KOPT-K1 (cell line): Measurements from ENCODE around the gene NADK.
"Not testable (repeated sequence)": the region's sequence is repeated elsewhere in the genome, so short reads cannot be mapped to it uniquely, and the experiment has no call there.

Experiments
- H3K27ac ChIP-seq: fragments of 200-600 bp; sonication (generic); 2 replicates; pipeline ENCODE4 v1.5.1; 2016; ENCODE audit warnings: antibody characterized with exemption, mild to moderate bottlenecking, low read depth, low read length; ENCODE audit not compliant: poor library complexity, severe bottlenecking
- H3K36me3 ChIP-seq: fragments of 200-600 bp; sonication (generic); 2 replicates; pipeline ENCODE4 v1.5.1; 2017; ENCODE audit warnings: antibody characterized with exemption, mild to moderate bottlenecking, low read length, moderate library complexity; ENCODE audit not compliant: insufficient read depth
- H3K9me3 ChIP-seq: fragments of 200-600 bp; sonication (generic); 2 replicates; pipeline ENCODE4 v1.5.1; 2017; ENCODE audit warnings: antibody characterized with exemption, low read length, mild to moderate bottlenecking; ENCODE audit not compliant: insufficient read depth, poor library complexity, severe bottlenecking

NADK gene

GRCh38 chr1:1724035-1724864 is 54.0 kb downstream of the NADK start, which contains the start of gene CDK11A:
CDK11A (minus strand) TSS chr1:1724357; CDS start chr1:1722818, 1,539 bp downstream.
- not testable (repeated sequence) for H3K9me3 ChIP-seq
- H3K36me3 ChIP-seq = peaks cover 31% of the 10 kb centered on the region
- H3K27ac ChIP-seq = peak within 1 kb of the TSS; percentile 59

GRCh38 chr1:1721201-1721600 is 57.1 kb downstream of the NADK start:
- H3K9me3 ChIP-seq = no peaks in the 10 kb centered on the region
- H3K36me3 ChIP-seq = peaks cover 54% of the 10 kb centered on the region
- no peak overlapping the region for H3K27ac ChIP-seq

- not testable (repeated sequence) for H3K9me3 ChIP-seq, H3K27ac ChIP-seq
- H3K36me3 ChIP-seq = peaks cover 62% of the 10 kb centered on the region
Observed at GRCh38 chr1:1715109-1715883, 63.0 kb downstream of the NADK start.

GRCh38 chr1:1707897-1708296 is 70.4 kb downstream of the NADK start:
- H3K9me3 ChIP-seq, H3K27ac ChIP-seq: not testable (repeated sequence)
- peaks cover 14% of the 10 kb centered on the region; the same call in 1 of the 2 replicates for H3K36me3 ChIP-seq

- H3K27ac ChIP-seq, H3K9me3 ChIP-seq: not testable (repeated sequence)
- peaks cover 14% of the 10 kb centered on the region; the same call in 1 of the 2 replicates for H3K36me3 ChIP-seq
Observed at GRCh38 chr1:1707241-1707640, 71.0 kb downstream of the NADK start.

GRCh38 chr1:1705623-1706022 is 72.6 kb downstream of the NADK start:
- H3K27ac ChIP-seq, H3K9me3 ChIP-seq: not testable (repeated sequence)
- peaks cover 14% of the 10 kb centered on the region; the same call in 1 of the 2 replicates for H3K36me3 ChIP-seq

- H3K27ac ChIP-seq, H3K9me3 ChIP-seq: not testable (repeated sequence)
- H3K36me3 ChIP-seq = peaks cover 14% of the 10 kb centered on the region; the same call in 1 of the 2 replicates
Observed at GRCh38 chr1:1704284-1704957, 73.8 kb downstream of the NADK start.

GRCh38 chr1:1703796-1704195 is 74.5 kb downstream of the NADK start:
- H3K36me3 ChIP-seq = peaks cover 14% of the 10 kb centered on the region; the same call in 1 of the 2 replicates
- H3K9me3 ChIP-seq = no peaks in the 10 kb centered on the region
- no peak overlapping the region for H3K27ac ChIP-seq

GRCh38 chr1:1702506-1702905 is 75.8 kb downstream of the NADK start:
- peaks cover 14% of the 10 kb centered on the region; the same call in 1 of the 2 replicates for H3K36me3 ChIP-seq
- H3K9me3 ChIP-seq, H3K27ac ChIP-seq: not testable (repeated sequence)
